A673 (cell line): Measurements from ENCODE around the gene KCP. TPM values are rescaled to one million over a fixed set of nuclear protein-coding genes. Genes with fewer than 3 reads are reported as not detected.

ENCODE experiments used
- BruUV-seq: library from RNA; stranded (reverse); fragments of 400-500 nt; replicated peaks from 2 replicates; lab custom pipeline; 2021; lab: Mats Ljungman, UMichigan
- CTCF ChIA-PET: fragments of 300-600 bp; sonication (Branson Sonifier 250); formaldehyde crosslinking; loops from one replicate; lab custom pipeline; 2022; ENCODE audit warnings: antibody characterized with exemption; lab: Charles Lee
- POLR2A ChIA-PET: fragments of 300-600 bp; sonication (Branson Sonifier 250); formaldehyde crosslinking; loops from one replicate; lab custom pipeline; 2022; ENCODE audit warnings: antibody characterized with exemption; ENCODE audit not compliant: low non-redundant PET; lab: Charles Lee
- DNase-seq: peaks from one replicate; pipeline ENCODE4 v3.0.0-alpha.2; 2015; ENCODE audit warnings: low spot score
- H3K27ac ChIP-seq: fragments of 200-600 bp; sonication (generic); 2 replicates; pipeline ENCODE4 v1.5.1; 2016; ENCODE audit warnings: mixed run types, low read depth, mild to moderate bottlenecking, mixed read lengths, antibody characterized with exemption, low read length; ENCODE audit not compliant: poor library complexity, severe bottlenecking
- H3K27me3 ChIP-seq: fragments of 200-600 bp; sonication (generic); replicated peaks from 2 replicates; pipeline ENCODE4 v1.6.1; 2017; ENCODE audit warnings: mixed run types, low read depth, mild to moderate bottlenecking, mixed read lengths, antibody characterized with exemption, low read length; ENCODE audit not compliant: insufficient read depth, poor library complexity
- H3K36me3 ChIP-seq: fragments of 200-600 bp; sonication (generic); 2 replicates; pipeline ENCODE4 v1.6.1; 2016; ENCODE audit warnings: mixed run types, mild to moderate bottlenecking, mixed read lengths, antibody characterized with exemption, low read length; ENCODE audit not compliant: insufficient read depth, poor library complexity, severe bottlenecking
- H3K4me1 ChIP-seq: fragments of 200-600 bp; sonication (generic); 2 replicates; pipeline ENCODE4 v1.6.1; 2017; ENCODE audit warnings: mixed run types, mild to moderate bottlenecking, mixed read lengths, antibody characterized with exemption, low read length; ENCODE audit not compliant: insufficient read depth, poor library complexity, severe bottlenecking
- H3K4me3 ChIP-seq: fragments of 200-600 bp; sonication (generic); 2 replicates; pipeline ENCODE4 v1.5.1; 2016; ENCODE audit warnings: low read depth, mixed run types, mild to moderate bottlenecking, mixed read lengths, low read length; ENCODE audit not compliant: poor library complexity, severe bottlenecking
- H3K9me3 ChIP-seq: fragments of 200-600 bp; sonication (generic); 2 replicates; pipeline ENCODE4 v1.6.1; 2016; ENCODE audit warnings: mixed run types, low read depth, mild to moderate bottlenecking, mixed read lengths, antibody characterized with exemption, low read length; ENCODE audit not compliant: poor library complexity, severe bottlenecking
- EZH2 ChIP-seq: fragments of 200-600 bp; sonication (generic); IDR thresholded peaks from 2 replicates; pipeline ENCODE4 v1.6.1; 2017; ENCODE audit warnings: borderline replicate concordance, low read depth, mild to moderate bottlenecking, mixed read lengths, antibody characterized with exemption, low read length; ENCODE audit not compliant: poor library complexity, severe bottlenecking
- intact Hi-C: fragments of 100-400 bp; cut with micrococcal nuclease; formaldehyde crosslinking; loops from one replicate; pipeline ENCODE4 v1.10.0; 2022; ENCODE audit not compliant: unreplicated experiment
- total RNA-seq: library from RNA; stranded (reverse); gene quantifications from 2 replicates; pipeline ENCODE4 v1.2.3, GENCODE V29; 2021
- TF ChIP-seq, protein P1 (sequence below): fragments of 300-800, 200-600 bp; sonication (generic); conservative IDR thresholded peaks from 2 replicates; pipeline ENCODE4 v1.5.1; 2017; ENCODE audit warnings: low read depth, mild to moderate bottlenecking, antibody characterized with exemption, low read length, moderate library complexity, mixed read lengths

The KCP gene
- total RNA-seq, 1 experiment from 2014 or later, result not detected

DNA sequence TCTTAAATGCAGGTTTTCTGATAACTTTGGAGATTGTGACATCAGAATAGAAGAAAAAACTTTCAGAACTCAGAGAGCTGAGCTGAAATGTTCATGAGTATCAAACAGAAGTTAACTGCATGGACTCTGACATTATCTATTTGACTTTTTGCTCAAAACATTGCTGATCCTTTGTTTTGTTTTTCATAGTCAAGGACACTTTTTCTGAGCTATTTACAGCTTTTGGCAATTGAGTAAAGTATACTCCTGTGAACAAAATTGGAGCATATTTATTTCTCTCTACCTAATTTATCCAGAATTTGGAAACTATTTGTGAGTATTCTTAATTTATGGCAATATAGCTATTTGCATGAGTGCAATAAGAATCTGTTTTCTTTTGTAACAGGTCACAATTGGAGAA, 11.1 kb downstream of the KCP start:
- Histone ChIP-seq H3K36me3 (no peaks in the 10 kb centered on the region), H3K9me3 (peaks cover 6% of the 10 kb centered on the region), H3K4me1 (no peaks in the 10 kb centered on the region), H3K27me3 (no peaks in the 10 kb centered on the region), H3K27ac (no peak overlapping the region), H3K4me3 (no peak overlapping the region)
- no peak for DNase-seq
- CTCF ChIA-PET, result no interaction called here
- TF ChIP-seq, protein P1, sequence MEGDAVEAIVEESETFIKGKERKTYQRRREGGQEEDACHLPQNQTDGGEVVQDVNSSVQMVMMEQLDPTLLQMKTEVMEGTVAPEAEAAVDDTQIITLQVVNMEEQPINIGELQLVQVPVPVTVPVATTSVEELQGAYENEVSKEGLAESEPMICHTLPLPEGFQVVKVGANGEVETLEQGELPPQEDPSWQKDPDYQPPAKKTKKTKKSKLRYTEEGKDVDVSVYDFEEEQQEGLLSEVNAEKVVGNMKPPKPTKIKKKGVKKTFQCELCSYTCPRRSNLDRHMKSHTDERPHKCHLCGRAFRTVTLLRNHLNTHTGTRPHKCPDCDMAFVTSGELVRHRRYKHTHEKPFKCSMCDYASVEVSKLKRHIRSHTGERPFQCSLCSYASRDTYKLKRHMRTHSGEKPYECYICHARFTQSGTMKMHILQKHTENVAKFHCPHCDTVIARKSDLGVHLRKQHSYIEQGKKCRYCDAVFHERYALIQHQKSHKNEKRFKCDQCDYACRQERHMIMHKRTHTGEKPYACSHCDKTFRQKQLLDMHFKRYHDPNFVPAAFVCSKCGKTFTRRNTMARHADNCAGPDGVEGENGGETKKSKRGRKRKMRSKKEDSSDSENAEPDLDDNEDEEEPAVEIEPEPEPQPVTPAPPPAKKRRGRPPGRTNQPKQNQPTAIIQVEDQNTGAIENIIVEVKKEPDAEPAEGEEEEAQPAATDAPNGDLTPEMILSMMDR, result no peak
- TF ChIP-seq EZH2, result no peak
- POLR2A ChIA-PET, result no interaction called here
- BruUV-seq, result no TSS peak
- intact Hi-C loops, result no loop called here

DNA sequence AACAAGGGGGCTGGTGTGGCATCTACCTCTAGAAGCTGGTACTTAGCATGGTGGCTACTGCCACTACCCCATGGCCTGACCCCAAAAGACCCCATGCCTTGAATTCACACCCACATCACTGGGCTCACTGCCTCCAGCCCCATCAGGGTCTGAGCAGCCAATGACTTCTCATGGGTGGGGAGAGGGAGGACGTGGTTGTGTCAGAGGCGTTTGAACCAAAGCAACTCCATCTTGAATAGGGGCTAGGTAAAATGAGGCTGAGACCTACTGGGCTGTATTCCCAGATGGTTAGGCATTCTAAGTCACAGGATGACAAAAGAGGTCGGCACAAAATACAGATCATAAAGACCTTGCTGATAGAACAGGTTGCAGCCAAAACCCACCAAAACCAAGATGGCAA, 15.2 kb downstream of the KCP start:
- TF ChIP-seq, protein P1, result no peak
- TF ChIP-seq EZH2, result no peak
- Histone ChIP-seq H3K27ac (no peak overlapping the region), H3K9me3 (peaks cover 6% of the 10 kb centered on the region), H3K4me3 (no peak overlapping the region), H3K27me3 (peaks cover 7% of the 10 kb centered on the region), H3K36me3 (no peaks in the 10 kb centered on the region), H3K4me1 (no peaks in the 10 kb centered on the region)
- ChIA-PET CTCF (no interaction called here), POLR2A (no interaction called here)
- BruUV-seq, result no TSS peak
- DNase-seq, result no peak
- intact Hi-C loops, result no loop called here

DNA sequence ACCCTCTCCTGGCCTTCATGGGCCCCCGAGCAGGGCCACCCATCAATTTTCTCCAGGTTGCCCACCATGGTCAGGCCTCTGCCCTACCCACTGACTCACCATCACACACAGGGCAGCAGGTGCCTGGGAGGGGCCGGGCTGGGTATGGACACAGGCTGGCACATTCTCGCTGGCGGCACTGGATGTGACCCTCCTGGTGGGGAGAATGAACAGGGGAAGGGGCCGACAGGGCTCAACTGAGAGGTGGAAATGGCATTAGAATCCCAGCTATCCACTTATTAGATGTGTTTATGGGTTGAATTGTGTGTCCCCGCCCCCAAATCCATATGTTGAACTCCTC, 16.4 kb downstream of the KCP start:
- intact Hi-C loops, result no loop called here
- ChIA-PET CTCF (no interaction called here), POLR2A (no interaction called here)
- no peaks in the 10 kb centered on the region for H3K4me1 ChIP-seq
- no TSS peak for BruUV-seq
- H3K27me3 ChIP-seq, result peaks cover 20% of the 10 kb centered on the region
- no peak for DNase-seq
- H3K9me3 ChIP-seq, result peaks cover 1% of the 10 kb centered on the region
- H3K4me3 ChIP-seq, result no peak overlapping the region
- no peaks in the 10 kb centered on the region for H3K36me3 ChIP-seq
- TF ChIP-seq, protein P1, result no peak
- no peak for TF ChIP-seq EZH2
- no peak overlapping the region for H3K27ac ChIP-seq
